Activated CD4-positive, alpha-beta T cell treated with anti-CD3 and anti-CD28 coated beads, Interleukin-10, Interleukin-2, amounts not matched to agents 100 ng/mL and 50 ng/mL, durations not matched to agents 16 hours and 8 hours (primary cell): ENCODE results near the gene HEMGN.
A peak's percentile ranks its signal among the peaks of the same experiment; 100 is the strongest.

Source experiments
- DNase-seq: peaks from one replicate; pipeline ENCODE4 v3.0.0-alpha.2; 2020

Gene HEMGN

DNA sequence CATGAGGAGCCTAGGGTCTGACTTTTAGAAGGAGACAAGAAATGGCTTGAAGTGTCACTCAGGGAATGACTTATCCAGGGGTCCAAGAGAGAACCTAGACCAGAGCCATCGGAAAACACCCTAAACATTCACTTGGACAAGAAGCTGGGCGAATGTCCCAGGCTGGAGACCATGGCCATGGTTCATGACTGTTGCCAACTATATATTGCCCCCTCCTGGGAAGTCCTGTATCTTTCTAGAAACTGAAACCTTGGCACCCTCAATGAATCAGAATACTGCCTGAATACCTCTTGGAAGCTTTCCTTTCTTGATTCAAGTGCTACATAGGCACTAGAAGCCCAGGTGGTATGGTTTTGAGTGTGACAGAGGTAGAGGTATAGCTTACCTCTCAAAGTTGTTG is 45.6 kb downstream of the HEMGN start:
- no peak for DNase-seq

GRCh38 chr9:97891736-97892135 is 46.2 kb downstream of the HEMGN start:
- no peak for DNase-seq

DNA sequence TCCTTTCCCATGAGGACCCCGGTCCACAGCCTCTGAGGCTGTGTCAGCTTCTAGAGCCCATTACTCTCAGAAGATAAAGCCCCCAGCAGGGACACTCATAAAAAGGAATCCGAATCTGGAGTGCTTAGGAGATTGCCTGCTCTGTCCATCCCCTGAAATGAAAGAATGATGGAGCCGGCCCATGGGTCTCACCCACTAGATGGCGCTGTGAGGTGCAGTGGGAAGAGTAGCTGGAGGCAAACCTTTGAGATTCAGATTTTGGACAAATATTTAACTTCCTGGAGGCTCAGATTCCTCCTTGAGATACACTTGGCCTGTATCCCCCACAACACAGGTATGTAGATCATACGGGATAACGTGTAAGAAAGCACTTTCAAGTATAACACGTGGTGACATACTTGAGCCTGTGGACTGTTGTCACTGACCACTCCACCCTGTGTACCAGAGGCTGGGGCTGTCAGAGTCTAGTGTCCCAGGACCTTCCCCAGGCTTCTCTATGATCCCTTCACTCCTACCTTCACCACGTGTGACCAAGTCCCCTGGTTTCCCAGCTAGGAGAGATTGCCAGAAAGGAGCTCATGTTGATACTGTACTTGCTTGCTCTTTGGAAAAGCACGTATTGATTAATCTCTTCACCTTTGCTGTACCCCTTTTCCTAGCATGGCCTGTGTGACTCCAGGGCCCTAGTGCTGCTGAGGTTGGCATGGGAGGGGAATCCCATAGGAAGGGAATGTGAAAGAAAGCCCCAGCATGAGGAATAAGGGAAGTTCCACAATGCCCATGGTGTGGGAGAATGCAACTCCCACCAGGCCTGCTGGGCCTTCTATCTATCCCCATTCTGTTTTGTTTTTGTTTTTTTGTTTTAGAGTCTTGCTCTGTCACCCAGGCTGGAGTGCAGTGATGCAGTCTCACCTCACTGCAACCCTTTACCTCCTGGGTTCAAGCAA is 47.8 kb downstream of the HEMGN start:
- peak; percentile 62 for DNase-seq

GRCh38 chr9:97880336-97880735 is 57.6 kb downstream of the HEMGN start:
- no peak for DNase-seq
